Vagina (tissue), 2 donors: ENCODE data around the gene SCLT1. TPM values are rescaled to one million over a fixed set of nuclear protein-coding genes. Genes with fewer than 3 reads are reported as not detected.
"Not testable (repeated sequence)": the region's sequence is repeated elsewhere in the genome, so short reads cannot be mapped to it uniquely, and the experiment has no call there.

Experiments used
- DNase-seq, 2 donors: peaks; one replicate each; pipeline ENCODE4 v3.0.0-alpha.2; 2017; ENCODE audit errors: extremely low spot score in 2 of 2
- H3K27ac ChIP-seq: fragments of 200-600 bp; sonication (generic); one replicate; pipeline ENCODE4 v1.5.1; 2019
- H3K27me3 ChIP-seq: fragments of 200-600 bp; sonication (generic); one replicate; pipeline ENCODE4 v1.5.1; 2019
- H3K36me3 ChIP-seq, 2 donors: fragments of 200-600 bp; sonication (generic); one replicate each; pipeline ENCODE4 v1.5.1; 2017 to 2019
- H3K4me1 ChIP-seq: fragments of 200-600 bp; sonication (generic); one replicate; pipeline ENCODE4 v1.5.1; 2019
- H3K4me3 ChIP-seq, 2 donors: fragments of 200-600 bp; sonication (generic); 1 replicate in 1 of 2; 2 replicates in 1 of 2; pipeline ENCODE4 v1.5.1; 2016 to 2019
- H3K9me3 ChIP-seq: fragments of 200-600 bp; sonication (generic); one replicate; pipeline ENCODE4 v1.5.1; 2019
- CTCF ChIP-seq, 3 experiments: fragments of 450-650 bp in 2 of 3; fragments of 200-600 bp in 1 of 3; sonication (generic) in 1 of 3; IDR thresholded peaks; one replicate each; pipeline ENCODE4 v1.5.1; 2017 to 2019; ENCODE audit warnings: antibody characterized with exemption in 3 of 3, mild to moderate bottlenecking in 2 of 3, moderate library complexity in 2 of 3
- POLR2A ChIP-seq, 2 donors: fragments of 450-650 bp; IDR thresholded peaks; one replicate each; pipeline ENCODE4 v1.6.1; 2017; ENCODE audit warnings: antibody characterized with exemption in 2 of 2, mild to moderate bottlenecking in 2 of 2, moderate library complexity in 2 of 2
- POLR2AphosphoS5 ChIP-seq, 2 donors: sonication (generic); formaldehyde crosslinking; IDR thresholded peaks; one replicate each; pipeline ENCODE4 v1.9.0; 2017; ENCODE audit warnings: antibody characterized with exemption in 2 of 2, mild to moderate bottlenecking in 2 of 2, low read depth in 1 of 2; ENCODE audit not compliant: insufficient read depth in 1 of 2
- intact Hi-C: fragments of 100-400 bp; cut with DNase I; formaldehyde crosslinking; loops from one replicate; pipeline ENCODE4 v1.15.1; 2023
- total RNA-seq: library from RNA; depleted of rRNA; stranded (reverse); fragments of >200 nt; gene quantifications from one replicate; pipeline ENCODE4 v1.2.3, GENCODE V29; 2016

SCLT1 gene
- total RNA-seq, 1 donor from 2014 or later: 18.9 TPM

GRCh38 chr4:129082302-129082701 is 11.0 kb downstream of the SCLT1 start:
- Histone ChIP-seq H3K27me3 (no peaks in the 10 kb centered on the region), H3K36me3 (peaks cover 0 to 14% of the 10 kb centered on the region in 2 donors), H3K27ac (no peak overlapping the region), H3K9me3 (peaks cover 3% of the 10 kb centered on the region), H3K4me1 (no peaks in the 10 kb centered on the region), H3K4me3 (no peak overlapping the region)
- no peak for DNase-seq
- TF ChIP-seq POLR2AphosphoS5 (IDR thresholded peaks at IDR 0.05; ENCODE audit: insufficient read depth in 1 of 2, low read depth in 1 of 2): no peak
- TF ChIP-seq POLR2A (IDR thresholded peaks at IDR 0.05): no peak
- no peak for TF ChIP-seq CTCF (IDR thresholded peaks at IDR 0.05)
- intact Hi-C loops: no loop called here

- Histone ChIP-seq H3K27ac (no peak overlapping the region), H3K9me3 (peaks cover 3% of the 10 kb centered on the region), H3K27me3 (no peaks in the 10 kb centered on the region), H3K36me3 (peaks cover 0 to 14% of the 10 kb centered on the region in 2 donors), H3K4me3 (no peak overlapping the region), H3K4me1 (no peaks in the 10 kb centered on the region)
- no peak for TF ChIP-seq POLR2A (IDR thresholded peaks at IDR 0.05)
- no peak for TF ChIP-seq CTCF (IDR thresholded peaks at IDR 0.05)
- TF ChIP-seq POLR2AphosphoS5 (IDR thresholded peaks at IDR 0.05; ENCODE audit: insufficient read depth in 1 of 2, low read depth in 1 of 2): no peak
- no peak for DNase-seq
- intact Hi-C loops: no loop called here
Observed at GRCh38 chr4:129080129-129080528, 13.2 kb downstream of the SCLT1 start.

DNA sequence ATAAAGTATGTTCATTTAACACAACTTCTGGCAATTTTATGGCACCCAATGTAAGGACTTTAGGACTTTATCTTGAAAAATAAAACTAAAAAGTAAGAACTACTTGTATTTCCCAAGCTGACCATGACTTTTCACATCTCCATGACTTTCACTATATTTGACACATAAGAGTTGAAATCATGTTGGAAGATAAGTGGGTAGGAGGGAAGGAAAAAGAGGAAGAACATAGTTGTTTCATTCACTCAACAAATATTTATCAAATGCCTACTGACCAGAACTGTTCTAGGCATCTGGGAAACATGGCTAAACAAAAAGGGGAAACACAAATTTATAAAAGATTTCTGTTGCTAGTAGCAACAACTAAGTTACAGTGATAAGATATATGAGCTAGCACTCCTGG is 16.0 kb downstream of the SCLT1 start:
- H3K27me3 ChIP-seq: no peaks in the 10 kb centered on the region
- intact Hi-C loops: no loop called here
- H3K27ac ChIP-seq: no peak overlapping the region
- no peak for DNase-seq
- no peak overlapping the region for H3K4me3 ChIP-seq
- no peaks in the 10 kb centered on the region for H3K4me1 ChIP-seq
- no peaks in the 10 kb centered on the region for H3K9me3 ChIP-seq
- no peak for TF ChIP-seq CTCF (IDR thresholded peaks at IDR 0.05)
- TF ChIP-seq POLR2A (IDR thresholded peaks at IDR 0.05): no peak
- no peak for TF ChIP-seq POLR2AphosphoS5 (IDR thresholded peaks at IDR 0.05; ENCODE audit: insufficient read depth in 1 of 2, low read depth in 1 of 2)
- peaks cover 0 to 14% of the 10 kb centered on the region in 2 donors for H3K36me3 ChIP-seq

DNA sequence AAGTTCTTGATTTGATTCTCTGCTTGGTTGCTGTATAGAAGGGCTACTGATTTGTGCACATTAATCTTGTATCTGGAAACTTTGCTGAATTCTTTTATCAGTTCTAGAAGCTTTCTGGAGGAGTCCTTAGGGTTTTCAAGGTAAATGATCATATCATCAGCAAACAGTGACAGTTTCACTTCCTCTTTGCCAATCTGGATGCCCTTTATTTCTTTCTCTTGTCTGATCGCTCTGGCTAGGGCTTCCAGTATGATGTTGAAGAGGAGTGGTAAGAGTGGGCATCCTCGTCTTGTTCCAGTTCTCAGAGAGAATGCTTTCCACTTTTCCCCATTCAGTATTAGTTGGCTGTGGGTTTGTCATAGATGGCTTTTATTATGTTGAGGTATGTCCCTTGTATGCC is 23.8 kb downstream of the SCLT1 start:
- H3K4me3 ChIP-seq, H3K9me3 ChIP-seq, H3K36me3 ChIP-seq, H3K27ac ChIP-seq, H3K27me3 ChIP-seq, DNase-seq, intact Hi-C loops, H3K4me1 ChIP-seq: not testable (repeated sequence)

DNA sequence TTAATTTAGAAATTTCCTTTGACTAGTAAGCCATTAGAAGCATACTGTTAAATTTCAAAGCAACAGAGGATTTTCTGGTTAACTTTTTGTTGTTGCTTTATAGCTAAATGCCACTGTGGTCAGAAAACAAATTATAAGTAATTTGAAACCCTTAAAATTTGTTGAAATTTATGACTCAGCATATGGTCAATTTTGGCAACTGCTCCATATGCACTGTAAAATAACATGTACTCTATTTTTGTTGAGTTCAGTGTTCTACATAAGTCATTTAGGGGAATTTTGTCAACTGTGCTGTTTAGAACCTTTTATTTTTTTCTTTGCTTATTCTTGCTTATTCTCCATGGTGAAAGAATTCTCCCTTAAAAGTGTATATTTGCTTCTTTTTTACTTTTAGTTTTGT is 28.6 kb downstream of the SCLT1 start:
- TF ChIP-seq CTCF (IDR thresholded peaks at IDR 0.05) (no peak), POLR2A (IDR thresholded peaks at IDR 0.05) (no peak), POLR2AphosphoS5 (IDR thresholded peaks at IDR 0.05; ENCODE audit: insufficient read depth in 1 of 2, low read depth in 1 of 2) (no peak)
- peaks cover 34% of the 10 kb centered on the region for H3K9me3 ChIP-seq
- H3K4me1 ChIP-seq: no peaks in the 10 kb centered on the region
- intact Hi-C loops: no loop called here
- H3K4me3 ChIP-seq: no peak overlapping the region
- peaks cover 0 to 4% of the 10 kb centered on the region in 2 donors for H3K36me3 ChIP-seq
- H3K27me3 ChIP-seq: no peaks in the 10 kb centered on the region
- no peak overlapping the region for H3K27ac ChIP-seq
- no peak for DNase-seq

DNA sequence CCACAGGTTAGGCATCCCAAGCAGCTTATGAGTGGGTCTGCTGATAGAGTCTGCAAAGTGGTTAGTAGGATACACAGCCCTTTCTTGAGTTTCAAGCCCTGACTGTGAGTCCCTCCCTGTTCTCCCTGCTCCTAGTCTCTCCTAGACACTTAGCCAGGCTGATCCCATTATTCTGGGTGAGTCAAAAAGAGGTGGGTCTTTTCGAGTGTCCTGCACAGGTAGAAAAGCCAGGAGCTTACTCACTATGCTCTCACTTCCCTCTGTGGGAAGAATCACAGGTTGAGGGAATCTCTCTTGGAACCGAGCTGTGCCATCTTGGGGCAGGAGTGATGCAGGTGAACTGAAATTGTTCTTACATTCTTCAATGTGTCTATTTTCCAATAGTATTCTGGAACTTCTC is 29.7 kb downstream of the SCLT1 start:
- Histone ChIP-seq H3K27ac (no peak overlapping the region), H3K4me3 (no peak overlapping the region), H3K4me1 (no peaks in the 10 kb centered on the region), H3K9me3 (peaks cover 45% of the 10 kb centered on the region), H3K36me3 (peaks cover 0 to 4% of the 10 kb centered on the region in 2 donors), H3K27me3 (no peaks in the 10 kb centered on the region)
- no peak for DNase-seq
- intact Hi-C loops: no loop called here
- no peak for TF ChIP-seq POLR2A (IDR thresholded peaks at IDR 0.05)
- TF ChIP-seq POLR2AphosphoS5 (IDR thresholded peaks at IDR 0.05; ENCODE audit: insufficient read depth in 1 of 2, low read depth in 1 of 2): no peak
